A172 (cell line): ENCODE data around the gene APOL4. TPM values are rescaled to one million over a fixed set of nuclear protein-coding genes. Genes with fewer than 3 reads are reported as not detected.
"Not testable (repeated sequence)": the region's sequence is repeated elsewhere in the genome, so short reads cannot be mapped to it uniquely, and the experiment has no call there.

Experiments
- DNase-seq: peaks from one replicate; pipeline ENCODE4 v3.0.0-alpha.2; 2015; ENCODE audit warnings: low spot score
- total RNA-seq: library from RNA; depleted of rRNA; stranded (reverse); fragments of >200 nt; shearing (Covaris generic); gene quantifications from 2 replicates; pipeline ENCODE4 v1.2.3, GENCODE V29; 2014; rRNA removed

APOL4 gene
- total RNA-seq, 1 experiment from 2014 or later: not detected

DNA sequence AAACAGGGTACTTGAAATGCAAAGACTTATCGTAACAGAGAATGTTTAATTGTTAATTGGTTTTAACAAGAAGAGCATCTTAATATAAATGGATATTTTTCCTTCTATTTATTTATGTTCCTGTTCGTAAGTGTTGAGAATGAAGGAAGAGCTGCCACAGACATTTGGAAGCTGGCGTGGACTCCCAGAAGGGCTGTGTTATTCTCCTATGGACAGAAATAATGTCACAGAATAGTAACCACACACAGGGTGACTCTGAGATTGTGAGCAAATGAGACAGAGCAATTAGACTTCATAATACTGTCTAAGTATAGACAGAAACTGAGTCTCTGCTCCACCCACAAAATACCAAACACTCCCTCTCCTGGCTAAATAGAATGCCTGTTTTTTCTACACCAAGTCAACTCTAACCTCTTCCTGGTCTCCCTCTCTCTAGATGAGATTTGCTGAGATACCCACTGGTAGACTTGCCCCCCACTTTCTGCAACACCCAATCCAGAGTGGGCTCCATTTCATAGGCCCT is 47.1 kb downstream of the APOL4 start:
- DNase-seq: no peak

DNA sequence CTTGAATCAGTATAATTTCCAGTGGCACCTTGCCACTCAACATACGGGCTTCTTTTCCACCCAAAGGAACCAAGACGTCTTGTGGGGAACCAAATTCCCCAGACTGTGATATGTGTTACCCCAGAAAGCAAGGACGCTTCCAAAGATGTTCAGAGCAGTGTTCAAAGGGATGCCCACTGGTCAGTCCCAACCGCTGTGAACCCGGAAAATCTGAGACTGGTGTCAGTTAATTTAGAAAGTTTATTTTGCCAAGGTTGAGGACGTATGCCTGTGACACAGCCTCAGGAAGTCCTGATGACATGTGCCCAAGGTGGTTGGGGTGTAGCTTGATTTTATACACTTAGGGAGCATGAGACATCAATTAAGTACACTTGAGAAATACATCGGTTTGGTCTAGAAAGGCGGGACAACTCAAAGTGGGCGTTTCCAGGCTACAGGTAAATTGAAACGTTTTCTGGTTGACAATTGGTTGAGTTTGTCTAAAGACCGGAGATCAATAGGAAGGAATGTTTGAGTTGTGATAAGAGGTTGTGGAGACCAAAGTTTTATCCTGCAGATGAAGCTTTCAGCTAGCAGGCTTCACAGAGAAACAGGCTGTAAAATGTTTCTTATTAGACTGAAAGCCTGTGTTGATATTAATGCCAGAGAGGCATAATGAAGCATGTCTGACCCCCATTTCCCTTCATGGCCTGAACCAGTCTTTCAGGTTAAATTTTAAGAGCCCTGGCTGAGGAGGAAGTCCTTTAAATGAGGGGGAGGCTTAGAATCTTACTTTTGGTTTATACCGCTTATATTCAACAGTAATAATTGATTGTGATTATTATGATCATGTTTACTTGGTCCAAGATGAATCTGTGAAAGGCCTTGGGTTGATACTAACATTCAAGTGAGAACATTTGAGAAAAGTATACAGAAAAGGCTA is 47.8 kb downstream of the APOL4 start:
- DNase-seq: no peak

DNA sequence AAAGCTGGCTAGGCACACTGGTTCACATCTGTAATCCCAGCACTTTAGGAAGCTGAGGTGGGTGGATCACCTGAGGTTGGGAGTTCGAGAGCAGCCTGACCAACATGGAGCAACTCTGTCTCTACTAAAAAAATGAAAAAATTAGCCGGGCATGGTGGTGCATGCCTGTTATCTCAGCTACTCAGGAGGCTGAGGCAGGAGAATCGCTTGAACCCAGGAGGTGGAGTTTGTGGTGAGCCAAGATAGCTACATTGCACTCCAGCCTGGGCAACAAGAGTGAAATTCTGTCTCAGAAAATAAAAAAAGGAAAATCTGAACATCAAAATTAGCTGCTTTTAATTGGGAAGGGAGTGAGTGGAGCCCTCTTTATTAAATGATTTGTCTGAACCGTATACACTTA is 48.8 kb downstream of the APOL4 start:
- not testable (repeated sequence) for DNase-seq

DNA sequence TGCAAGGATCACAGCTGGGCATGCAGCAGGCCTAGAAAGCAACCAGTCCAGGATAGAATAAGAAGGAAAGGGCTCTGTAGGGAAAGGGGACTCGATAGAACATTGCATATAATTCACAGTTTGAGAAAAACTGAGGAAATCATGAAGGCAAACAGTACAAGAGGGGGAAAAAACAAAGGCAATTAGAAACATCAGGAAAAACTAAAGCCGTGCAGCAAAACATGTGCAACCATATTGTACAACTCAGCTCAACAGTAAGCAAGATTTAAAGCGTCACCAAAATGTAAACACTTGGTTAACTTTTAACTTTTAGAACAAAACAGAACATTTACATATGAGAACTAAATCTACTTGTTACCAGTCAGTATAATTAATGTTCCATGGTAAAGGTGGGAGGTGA is 49.5 kb downstream of the APOL4 start:
- DNase-seq: no peak

DNA sequence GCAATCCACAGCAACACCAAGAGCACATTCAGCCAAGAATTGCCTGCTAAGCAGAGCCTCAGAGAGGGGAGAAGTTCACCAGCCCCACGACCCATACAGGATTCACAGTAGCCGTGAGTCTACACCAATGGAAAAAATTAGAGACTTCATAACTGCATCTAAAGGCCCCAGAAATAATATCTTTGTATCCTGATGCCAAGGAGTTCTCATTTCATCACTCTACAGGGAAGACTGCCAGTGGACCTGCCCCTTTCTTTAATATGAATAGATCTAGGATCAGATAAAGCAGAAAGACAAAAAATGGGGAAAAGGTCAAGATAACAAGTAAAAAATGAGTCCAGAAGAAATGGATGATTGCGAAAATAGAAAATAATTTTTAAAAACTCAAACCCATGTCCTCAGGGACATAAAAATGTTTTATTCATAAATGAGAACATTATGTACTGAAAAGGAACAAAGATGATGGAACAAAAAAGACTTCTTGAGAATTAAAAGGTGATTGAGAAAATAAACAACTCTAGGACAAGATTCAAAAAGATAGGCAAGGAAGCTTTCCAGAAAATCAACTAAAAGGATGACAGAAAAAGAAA is 50.5 kb downstream of the APOL4 start:
- no peak for DNase-seq

DNA sequence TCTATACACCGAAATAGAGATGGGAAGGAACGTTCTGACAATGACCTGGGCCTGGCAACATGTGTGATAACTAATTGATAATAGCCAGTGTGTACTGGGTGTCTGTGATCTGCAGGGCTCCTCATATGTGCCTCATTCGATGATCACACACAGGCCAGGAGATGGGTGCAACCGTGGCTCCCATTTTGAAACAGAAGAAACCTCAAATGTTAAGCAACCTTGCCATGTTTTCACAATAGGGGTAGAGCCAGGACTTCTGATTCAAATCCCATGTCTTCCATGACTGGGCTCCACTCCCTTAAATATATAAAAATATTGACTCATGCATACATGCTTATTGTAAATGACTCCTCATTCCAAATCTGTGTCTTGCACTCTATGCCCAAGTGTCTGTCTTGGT is 52.2 kb downstream of the APOL4 start:
- no peak for DNase-seq

DNA sequence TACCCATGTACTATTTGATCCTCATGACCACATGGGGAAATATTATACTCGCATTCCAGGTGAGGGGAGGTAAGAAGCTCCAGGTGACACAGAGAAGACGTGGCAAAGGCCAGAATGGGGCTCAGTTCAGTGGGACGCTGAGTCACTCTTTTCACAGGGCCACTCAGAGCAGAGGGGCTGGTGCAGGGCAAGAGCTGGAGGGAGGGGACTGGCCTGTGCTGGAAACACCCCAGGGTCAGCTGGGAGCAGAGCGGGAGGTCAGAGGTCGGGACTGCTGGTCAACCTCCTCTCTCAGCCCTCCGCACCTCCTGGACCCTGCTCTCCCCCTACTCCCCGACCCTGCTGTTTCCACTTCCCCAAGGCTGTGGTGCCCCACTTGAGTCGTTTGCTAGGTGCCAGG is 53.2 kb downstream of the APOL4 start:
- no peak for DNase-seq

DNA sequence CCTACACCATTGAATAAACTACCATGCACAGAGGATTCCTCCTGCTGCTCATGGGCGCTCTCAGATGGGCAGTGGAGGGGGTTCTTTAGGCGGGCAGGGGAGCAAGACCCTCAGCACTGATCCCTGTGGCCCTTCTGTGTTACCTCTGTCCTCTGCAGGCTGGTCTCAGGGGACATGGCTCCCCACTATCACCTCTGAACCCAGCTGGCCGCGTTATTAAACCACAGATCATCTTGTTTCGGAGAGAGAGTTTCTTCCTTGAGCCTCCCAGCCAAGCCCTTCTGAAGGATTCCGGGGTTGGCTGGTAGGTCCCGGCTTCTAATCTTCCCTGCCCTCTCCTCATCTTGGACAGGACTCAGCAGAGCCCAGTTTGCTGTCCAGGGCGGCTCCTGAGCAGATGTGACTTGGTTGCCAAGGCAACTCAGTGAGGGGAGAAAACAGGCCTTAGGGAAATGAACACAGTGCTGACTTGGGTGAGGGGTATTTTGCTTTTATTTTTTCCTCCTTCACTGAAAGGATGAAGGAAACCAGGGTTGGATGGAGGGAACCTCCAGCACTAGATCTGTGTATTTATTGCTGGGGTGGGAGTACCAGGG is 54.3 kb downstream of the APOL4 start:
- no peak for DNase-seq

DNA sequence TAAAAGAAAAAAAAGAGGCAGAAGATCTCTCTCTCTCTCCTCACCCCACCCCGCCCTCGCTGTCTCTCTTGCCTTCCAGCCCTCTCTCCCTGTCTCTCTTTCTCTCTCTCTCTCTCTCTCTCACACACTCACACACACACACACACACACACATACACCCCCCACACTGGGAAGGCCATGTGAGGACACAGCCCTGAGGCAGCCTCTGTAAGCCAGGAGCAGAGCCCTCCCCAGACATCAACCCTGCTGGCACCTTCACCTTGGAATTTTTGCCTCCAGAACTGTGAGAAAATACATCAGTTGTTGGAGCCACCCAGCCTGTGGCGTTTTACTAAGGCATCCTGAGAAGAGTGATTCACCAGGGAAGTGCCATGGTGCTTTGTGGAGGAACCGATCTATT is 55.7 kb downstream of the APOL4 start:
- DNase-seq: no peak

DNA sequence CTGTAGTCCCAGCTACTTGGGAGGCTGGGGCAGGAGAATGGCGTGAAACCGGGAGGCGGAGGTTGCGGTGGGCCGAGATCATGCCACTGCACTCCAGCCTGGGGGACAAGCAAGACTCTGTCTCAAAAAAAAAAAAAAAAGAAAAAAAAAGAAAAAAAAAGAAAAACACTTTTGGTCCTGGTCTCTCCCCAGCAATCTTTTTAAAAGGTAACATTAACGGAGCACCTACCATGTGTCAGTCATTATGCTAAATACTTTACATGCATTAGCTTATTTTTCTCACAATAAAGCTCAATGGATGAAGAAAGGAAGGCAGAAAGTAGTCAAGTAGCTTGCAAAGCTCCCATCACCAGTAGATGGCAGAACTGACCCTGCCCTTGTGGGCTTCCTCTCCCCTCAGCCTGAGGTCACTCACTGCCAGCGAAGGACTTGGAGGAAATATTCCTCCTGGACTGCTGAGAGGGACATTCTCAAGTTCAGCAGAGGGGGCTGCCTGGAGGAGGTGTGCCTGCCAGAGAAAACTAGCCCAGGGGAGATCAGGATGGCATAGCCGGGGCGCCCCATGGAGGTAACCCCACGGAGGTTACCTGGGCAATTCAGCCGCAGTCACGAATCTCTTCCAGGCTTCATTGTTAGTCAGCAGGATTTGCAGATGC is 56.6 kb downstream of the APOL4 start:
- peak; percentile 66 for DNase-seq

DNA sequence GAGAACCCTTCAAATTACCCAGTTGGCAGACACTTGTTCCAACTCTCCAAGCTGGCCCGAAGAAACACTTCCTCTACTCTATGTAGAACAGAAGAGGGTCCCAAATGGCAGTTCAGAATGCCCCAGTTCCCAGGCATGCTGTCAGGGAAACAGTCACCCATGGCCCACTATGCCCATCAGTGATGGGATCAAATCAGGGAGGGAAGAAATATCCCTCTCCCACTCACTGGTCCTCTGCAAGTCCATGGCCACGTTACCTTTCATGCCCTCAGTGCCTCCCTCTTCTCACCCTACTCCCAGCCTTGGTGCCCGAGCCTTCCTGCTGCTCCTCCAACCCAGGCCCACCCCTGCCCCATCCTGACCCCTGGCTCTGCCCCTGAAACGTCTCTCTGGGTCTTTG is 57.7 kb downstream of the APOL4 start:
- no peak for DNase-seq

DNA sequence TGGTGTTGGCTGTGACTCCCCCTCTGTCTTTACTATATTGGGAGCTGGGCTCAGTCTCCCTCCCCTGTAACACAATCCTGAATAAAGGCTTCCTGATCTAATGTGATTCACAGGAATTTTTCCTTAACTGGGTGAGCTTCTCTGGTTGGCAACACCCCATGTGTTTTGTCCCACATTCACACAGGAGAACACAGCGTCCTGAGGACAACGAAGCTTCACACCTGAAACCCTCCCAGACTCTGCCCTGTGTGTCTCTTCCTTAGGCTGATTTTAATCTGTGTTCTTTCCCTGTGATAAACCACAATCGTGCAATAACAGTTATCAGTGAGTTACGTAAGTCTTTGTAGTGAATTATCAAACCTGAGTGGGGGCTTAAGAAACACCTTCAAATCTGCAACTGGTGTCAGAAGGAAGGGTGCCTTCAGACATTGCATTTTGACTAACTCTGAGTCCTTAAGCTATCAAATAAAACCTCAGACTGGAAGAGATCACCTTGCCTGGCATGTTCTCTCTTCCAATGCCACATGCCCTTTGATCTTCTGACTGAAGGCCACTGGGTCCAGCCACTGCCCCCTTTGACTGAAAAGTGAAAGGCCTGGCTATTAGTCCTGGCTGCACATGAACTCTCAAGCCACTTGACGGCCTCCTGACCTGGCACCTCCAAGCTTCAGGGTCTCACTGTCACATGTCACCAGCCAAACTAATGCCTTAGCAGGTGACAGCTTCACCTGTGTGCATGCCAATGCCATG is 58.4 kb downstream of the APOL4 start:
- DNase-seq: no peak

DNA sequence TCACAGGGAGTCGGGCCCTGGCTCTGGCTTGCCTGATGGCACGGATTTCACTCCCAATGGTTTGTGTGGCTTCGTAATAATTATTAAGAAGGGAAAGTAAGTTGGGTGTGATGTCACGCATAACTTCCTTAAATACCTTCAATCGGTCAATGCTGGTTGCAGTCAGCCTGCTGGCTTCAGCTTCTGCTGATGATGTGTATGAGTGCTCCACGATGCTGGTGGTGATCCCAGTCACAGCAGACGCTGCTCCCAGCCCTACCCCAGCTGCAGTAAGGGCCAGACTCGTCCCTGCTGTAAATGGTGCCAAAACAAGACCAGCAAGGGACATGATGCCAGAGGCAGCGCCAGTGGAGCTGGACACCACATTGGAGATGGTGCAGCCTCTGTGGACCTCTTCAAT is 60.1 kb downstream of the APOL4 start:
- DNase-seq: no peak

Other genes with a start within 250 kb of the APOL4 start
- gene RBFOX2, start 173.0 kb downstream of the APOL4 start, total RNA-seq: 41.7 and 47.5 TPM in 2 replicates
- 3.1 and 3.9 TPM in 2 replicates for gene APOL3, start 41.1 kb downstream of the APOL4 start, total RNA-seq
- 43.7 and 46.9 TPM in 2 replicates for gene APOL2, start 37.7 kb upstream of the APOL4 start, total RNA-seq
- gene APOL1, start 51.3 kb upstream of the APOL4 start, total RNA-seq: 10.7 and 12.1 TPM in 2 replicates
- gene MYH9, start 186.2 kb upstream of the APOL4 start, total RNA-seq: 180 and 245 TPM in 2 replicates